Activated CD8-positive, alpha-beta memory T cell treated with anti-CD3 and anti-CD28 coated beads, Interleukin-2, amount 10 ng/mL, durations not matched to agents 7 days and 5 days (primary cell): ENCODE data around the gene VIPR2. TPM values are rescaled to one million over a fixed set of nuclear protein-coding genes. Genes with fewer than 3 reads are reported as not detected.

Experiments
- ATAC-seq: fragments of 150-1000 bp; cut with Tn5 transposase; one replicate; pipeline ENCODE4 v1.10.0; 2021; ENCODE audit warnings: moderate library complexity
- CTCF ChIA-PET: fragments of 350-600 bp; sonication (Branson Sonifier 250); formaldehyde crosslinking; loops from one replicate; lab custom pipeline; 2021; ENCODE audit warnings: antibody characterized with exemption; lab: Charles Lee
- DNase-seq: peaks from one replicate; pipeline ENCODE4 v3.0.0-alpha.2; 2020
- H3K27ac Mint-ChIP-seq: one replicate; pipeline ENCODE4 v1.8.0; 2021; ENCODE audit warnings: mild to moderate bottlenecking, mixed read lengths
- H3K27me3 Mint-ChIP-seq: one replicate; pipeline ENCODE4 v1.8.0; 2021; ENCODE audit warnings: mixed read lengths
- H3K36me3 Mint-ChIP-seq: one replicate; pipeline ENCODE4 v1.8.0; 2021; ENCODE audit warnings: mild to moderate bottlenecking, mixed read lengths
- H3K4me1 Mint-ChIP-seq: one replicate; pipeline ENCODE4 v1.8.0; 2021; ENCODE audit warnings: mixed read lengths
- H3K4me3 Mint-ChIP-seq: one replicate; pipeline ENCODE4 v1.8.0; 2021; ENCODE audit warnings: mild to moderate bottlenecking, moderate library complexity, mixed read lengths
- H3K9me3 Mint-ChIP-seq: one replicate; pipeline ENCODE4 v1.8.0; 2022; ENCODE audit warnings: low read depth, mixed read lengths
- total RNA-seq, 2 experiments: library from RNA; stranded (reverse); gene quantifications; one replicate each; pipeline ENCODE4 v1.2.3, GENCODE V29; 2021

The VIPR2 gene
- total RNA-seq, 2 experiments from 2014 or later = 0.05 TPM; not detected in 1

DNA sequence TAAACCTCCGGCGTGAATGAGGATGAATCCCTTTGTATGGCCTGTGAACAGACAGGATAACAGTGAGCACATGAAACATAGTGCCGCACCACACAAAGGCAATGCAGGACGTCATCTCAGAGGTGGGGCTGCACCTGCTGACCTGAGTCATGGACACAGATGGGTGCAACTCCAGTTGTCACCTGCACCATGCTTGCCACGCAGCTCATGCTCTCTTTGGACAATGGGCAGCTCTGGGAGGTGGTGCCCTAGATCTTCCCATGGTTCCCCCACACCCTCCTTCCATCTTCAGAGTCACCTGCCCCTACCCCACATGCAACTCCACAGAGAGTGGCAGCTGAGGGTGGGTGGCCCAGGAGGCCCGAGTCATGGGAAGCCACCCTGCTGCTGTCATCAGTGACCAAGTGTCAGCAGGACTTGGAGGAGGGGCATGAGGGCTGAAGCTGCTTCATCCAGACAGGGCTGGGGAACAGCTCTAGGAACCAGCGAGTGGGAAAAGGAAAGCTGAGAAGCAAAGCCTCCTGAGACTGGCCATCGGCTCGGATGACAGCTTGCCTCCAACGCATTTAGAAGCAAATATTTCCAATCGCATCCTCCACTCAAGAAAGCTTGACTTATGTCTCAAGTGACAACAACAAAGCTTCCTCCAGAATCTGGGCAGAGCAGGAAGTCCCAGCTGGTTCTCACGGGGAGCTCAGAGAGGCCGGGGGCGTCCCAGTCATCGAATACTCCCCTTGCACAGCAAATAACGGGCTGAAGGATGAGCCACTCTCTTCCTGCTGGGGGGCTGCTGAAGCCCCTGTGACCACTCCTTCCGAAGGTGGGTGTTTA, 27.1 kb downstream of the VIPR2 start:
- CTCF ChIA-PET = no interaction called here
- ATAC-seq (no peak), DNase-seq (no peak)
- H3K9me3 Mint-ChIP-seq = no peaks in the 10 kb centered on the region
- no peak overlapping the region for H3K27ac Mint-ChIP-seq
- H3K36me3 Mint-ChIP-seq = no peaks in the 10 kb centered on the region
- no peaks in the 10 kb centered on the region for H3K4me1 Mint-ChIP-seq
- no peak overlapping the region for H3K4me3 Mint-ChIP-seq
- H3K27me3 Mint-ChIP-seq = peaks cover 13% of the 10 kb centered on the region

DNA sequence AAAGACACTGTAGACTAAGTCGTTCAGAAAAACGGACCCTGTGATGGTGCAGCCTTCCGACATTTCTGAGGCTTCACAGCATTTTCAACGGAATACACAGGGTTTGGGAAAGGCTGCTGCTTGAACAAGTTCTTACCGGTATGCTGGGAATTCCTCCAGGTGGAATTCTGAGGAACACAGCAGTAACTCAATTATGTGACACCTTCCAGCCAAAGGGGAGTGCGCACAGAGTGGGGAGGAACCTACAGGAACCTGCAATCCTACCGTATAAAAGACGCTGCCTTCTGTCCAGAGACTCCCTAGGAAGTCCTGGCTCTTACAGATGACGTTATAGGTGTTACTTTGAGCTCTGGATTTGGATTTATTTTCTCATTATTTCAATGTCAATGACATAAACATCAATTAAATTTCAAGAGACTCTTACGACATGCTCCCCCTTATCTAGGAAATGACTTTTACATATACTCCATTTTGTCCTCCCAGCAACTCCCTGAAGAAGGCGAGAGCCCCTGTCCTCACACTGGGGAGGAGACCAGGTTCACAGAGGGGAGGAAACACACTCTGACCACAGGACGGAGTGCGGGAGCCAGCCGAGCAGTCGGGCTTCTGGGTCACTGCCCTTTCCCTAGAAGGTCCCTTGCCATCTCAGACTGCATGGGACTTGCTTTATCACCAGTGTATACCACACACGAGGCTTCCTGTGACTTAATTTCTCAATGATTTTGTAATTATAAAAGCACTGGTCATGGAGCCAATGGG, 27.9 kb downstream of the VIPR2 start:
- DNase-seq = no peak
- Mint-ChIP-seq H3K27me3 (peaks cover 17% of the 10 kb centered on the region), H3K27ac (no peak overlapping the region), H3K9me3 (no peaks in the 10 kb centered on the region), H3K4me3 (no peak overlapping the region), H3K36me3 (no peaks in the 10 kb centered on the region), H3K4me1 (no peaks in the 10 kb centered on the region)
- no peak for ATAC-seq
- CTCF ChIA-PET = no interaction called here

DNA sequence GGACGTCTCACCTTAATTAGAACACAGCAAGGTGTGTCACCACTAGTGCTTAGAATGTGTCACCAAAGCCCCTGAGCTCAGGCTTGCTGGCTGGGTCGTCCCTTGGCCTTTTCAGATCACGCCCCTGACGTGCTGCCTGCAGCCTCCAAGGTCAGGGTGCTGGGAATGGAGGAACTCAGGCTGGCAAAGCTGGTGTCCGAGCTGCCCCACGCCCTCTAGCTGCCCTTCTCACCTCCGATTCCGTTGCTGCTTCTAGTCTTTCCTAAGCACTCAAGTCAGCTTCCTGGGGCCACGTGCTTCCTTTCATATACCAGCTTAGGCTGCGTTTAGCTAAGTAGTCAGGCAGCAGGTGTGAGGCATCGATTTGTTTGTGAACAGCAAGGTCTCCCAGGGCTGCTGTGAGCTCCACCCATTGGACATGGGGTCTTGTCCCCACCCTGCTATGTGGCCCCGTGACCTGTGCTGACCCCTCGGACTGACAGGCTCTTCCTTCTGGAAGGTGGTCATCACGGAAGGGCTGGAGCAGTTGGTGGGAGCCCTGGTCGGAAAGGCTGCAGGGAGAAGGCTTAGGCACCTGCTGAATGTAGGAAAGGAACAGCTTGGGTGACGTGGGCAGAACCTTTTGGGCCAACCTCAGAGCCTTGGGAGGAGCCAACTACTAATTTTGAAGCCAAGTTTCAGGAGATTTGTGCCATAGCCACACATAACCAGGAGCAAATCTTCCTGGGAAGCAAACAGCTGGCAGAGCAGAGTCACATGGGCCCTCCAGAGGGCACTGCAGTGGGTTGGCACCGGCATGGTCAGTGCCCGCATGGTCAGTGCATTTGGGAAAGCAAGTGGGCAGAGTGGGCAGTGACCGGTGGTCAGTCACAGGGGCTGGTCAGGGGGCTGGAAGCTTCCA, 28.8 kb downstream of the VIPR2 start:
- Mint-ChIP-seq H3K4me1 (no peaks in the 10 kb centered on the region), H3K27me3 (peaks cover 17% of the 10 kb centered on the region), H3K9me3 (no peaks in the 10 kb centered on the region), H3K4me3 (no peak overlapping the region), H3K27ac (no peak overlapping the region), H3K36me3 (no peaks in the 10 kb centered on the region)
- CTCF ChIA-PET = no interaction called here
- DNase-seq (no peak), ATAC-seq (no peak)

DNA sequence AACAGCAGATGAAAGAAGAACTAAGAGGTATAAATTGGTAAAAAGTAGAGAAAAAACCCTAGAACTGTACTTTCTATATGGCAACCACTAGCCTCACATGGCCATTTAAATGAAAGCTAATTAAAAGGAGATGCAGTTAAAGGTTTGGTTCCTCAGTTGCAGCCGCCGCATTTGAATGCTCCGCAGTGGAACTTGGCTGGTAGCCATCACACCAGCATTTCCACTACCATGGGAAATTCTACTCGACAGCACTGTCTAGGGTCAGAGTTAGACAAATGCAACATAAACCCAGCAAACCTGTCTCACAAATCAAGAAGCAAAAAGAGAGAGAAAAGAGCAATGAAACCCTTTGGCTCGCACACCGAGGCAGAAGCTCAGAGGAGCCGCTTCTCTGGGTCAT, 29.7 kb downstream of the VIPR2 start:
- no peak for ATAC-seq
- H3K27me3 Mint-ChIP-seq = peaks cover 17% of the 10 kb centered on the region
- H3K4me3 Mint-ChIP-seq = no peak overlapping the region
- CTCF ChIA-PET = no interaction called here
- no peak overlapping the region for H3K27ac Mint-ChIP-seq
- no peaks in the 10 kb centered on the region for H3K4me1 Mint-ChIP-seq
- no peak for DNase-seq
- no peaks in the 10 kb centered on the region for H3K36me3 Mint-ChIP-seq
- H3K9me3 Mint-ChIP-seq = no peaks in the 10 kb centered on the region

DNA sequence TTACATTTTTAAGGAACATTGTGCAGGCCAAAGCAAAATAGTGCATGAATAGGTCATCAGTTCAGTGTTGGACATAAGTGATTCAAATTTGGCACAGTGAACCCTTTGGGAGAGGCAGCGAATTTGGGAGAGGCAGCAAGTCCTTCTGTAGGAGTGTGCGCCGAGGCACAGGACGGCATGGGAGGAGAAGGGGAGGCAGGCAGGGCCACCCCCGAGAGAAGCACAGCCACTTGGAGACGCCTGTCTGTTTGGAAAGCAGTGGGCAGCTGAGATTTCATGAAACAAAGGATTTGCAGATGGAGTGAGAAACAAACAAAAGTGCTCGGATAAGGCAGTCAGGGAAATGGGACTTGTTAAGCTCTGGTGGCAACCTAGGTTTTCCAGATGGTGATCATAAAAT, 30.6 kb downstream of the VIPR2 start:
- Mint-ChIP-seq H3K4me3 (no peak overlapping the region), H3K4me1 (no peaks in the 10 kb centered on the region), H3K36me3 (no peaks in the 10 kb centered on the region), H3K27ac (no peak overlapping the region), H3K9me3 (no peaks in the 10 kb centered on the region), H3K27me3 (peaks cover 20% of the 10 kb centered on the region)
- DNase-seq (no peak), ATAC-seq (no peak)
- CTCF ChIA-PET = no interaction called here

DNA sequence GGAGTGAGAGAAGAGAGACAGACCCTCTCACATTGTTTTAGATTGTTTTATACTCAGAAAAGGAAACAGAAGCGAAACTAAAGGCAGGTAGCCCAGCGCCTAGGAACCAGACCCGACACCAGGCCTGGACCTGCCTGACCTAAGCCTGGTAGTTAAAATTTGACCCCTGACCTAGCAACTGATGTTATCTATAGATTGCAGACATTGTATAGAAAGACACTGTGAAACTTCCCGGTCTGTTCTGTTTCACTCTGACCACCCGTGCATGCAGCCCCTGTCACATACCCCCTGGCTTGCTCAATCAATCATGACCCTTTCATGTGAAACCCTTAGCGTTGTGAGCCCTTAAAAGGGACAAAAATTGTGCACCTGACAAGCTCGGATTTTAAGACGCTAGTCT, 31.6 kb downstream of the VIPR2 start:
- H3K9me3 Mint-ChIP-seq = no peaks in the 10 kb centered on the region

DNA sequence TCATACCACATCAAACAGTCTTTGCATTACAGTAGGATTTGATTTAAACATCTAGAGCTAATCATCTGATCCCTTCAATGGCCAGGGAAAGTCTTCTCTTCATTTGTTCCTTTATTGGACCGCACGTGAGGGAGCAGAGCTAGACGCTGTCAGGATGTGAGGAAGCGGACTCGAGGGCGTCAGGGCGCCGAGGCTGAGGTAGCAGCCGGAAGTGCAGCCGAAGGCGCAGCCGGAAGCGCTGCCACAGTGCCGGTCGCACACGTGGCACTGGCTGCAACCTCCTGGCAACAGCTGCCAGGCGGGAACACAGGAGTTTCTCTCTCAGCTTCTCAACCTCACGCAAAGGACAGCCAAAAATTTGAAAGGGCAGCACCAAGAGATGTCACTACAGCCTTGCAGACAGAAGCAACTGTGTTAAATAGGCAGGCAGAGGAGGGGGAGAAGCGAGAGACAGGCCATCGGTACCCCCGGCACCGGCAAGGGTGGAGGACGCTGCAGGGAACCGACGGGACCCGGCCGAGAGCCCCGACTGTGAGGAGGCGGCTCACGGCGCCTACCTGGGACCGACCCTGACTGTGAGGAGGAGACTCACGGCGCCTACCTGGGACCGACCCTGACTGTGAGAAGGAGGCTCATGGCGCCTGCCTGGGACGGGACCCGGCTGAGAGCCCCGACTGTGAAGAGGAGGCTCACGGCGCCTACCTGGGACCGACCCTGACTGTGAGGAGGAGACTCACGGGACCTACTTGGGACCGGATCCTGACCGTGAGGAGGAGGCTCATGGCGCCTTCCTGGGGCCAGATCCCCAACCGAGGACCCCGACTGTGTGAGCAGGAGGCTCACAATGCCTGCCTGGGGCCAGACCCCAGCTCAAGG, 32.3 kb downstream of the VIPR2 start:
- CTCF ChIA-PET = no interaction called here
- Mint-ChIP-seq H3K4me1 (no peaks in the 10 kb centered on the region), H3K36me3 (no peaks in the 10 kb centered on the region), H3K27me3 (peaks cover 23% of the 10 kb centered on the region), H3K9me3 (no peaks in the 10 kb centered on the region), H3K27ac (no peak overlapping the region), H3K4me3 (no peak overlapping the region)
- no peak for ATAC-seq
- DNase-seq = no peak

More for the DNA sequence above, 31.6 kb downstream of the VIPR2 start:
- no peak overlapping the region for H3K27ac Mint-ChIP-seq
- ATAC-seq = no peak
- peaks cover 21% of the 10 kb centered on the region for H3K27me3 Mint-ChIP-seq
- H3K36me3 Mint-ChIP-seq = no peaks in the 10 kb centered on the region
- no peak for DNase-seq
- no peaks in the 10 kb centered on the region for H3K4me1 Mint-ChIP-seq
- H3K4me3 Mint-ChIP-seq = no peak overlapping the region
- CTCF ChIA-PET = no interaction called here

DNA sequence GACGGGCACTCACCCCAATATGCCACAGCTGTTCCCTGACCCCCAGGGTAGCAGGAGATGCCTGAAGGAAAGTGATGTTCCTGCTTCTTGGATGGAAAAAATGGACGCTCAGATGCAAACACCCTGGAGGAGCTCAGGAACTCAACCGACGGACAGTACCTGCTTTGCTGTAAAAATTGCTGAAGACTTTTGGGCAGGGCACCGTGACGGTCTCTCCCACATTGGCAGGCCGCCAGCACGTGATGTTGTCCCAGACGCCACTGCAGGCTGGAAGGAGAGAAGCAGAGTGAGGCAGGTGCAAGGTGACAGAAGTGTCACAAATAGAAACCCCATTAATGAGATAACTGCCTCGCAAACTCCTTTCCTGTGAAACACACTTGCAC, 35.0 kb downstream of the VIPR2 start:
- H3K9me3 Mint-ChIP-seq = no peaks in the 10 kb centered on the region
- DNase-seq = no peak
- ATAC-seq = no peak
- no peak overlapping the region for H3K27ac Mint-ChIP-seq
- no peak overlapping the region for H3K4me3 Mint-ChIP-seq
- CTCF ChIA-PET = no interaction called here
- no peaks in the 10 kb centered on the region for H3K36me3 Mint-ChIP-seq
- H3K27me3 Mint-ChIP-seq = peaks cover 23% of the 10 kb centered on the region
- H3K4me1 Mint-ChIP-seq = no peaks in the 10 kb centered on the region

DNA sequence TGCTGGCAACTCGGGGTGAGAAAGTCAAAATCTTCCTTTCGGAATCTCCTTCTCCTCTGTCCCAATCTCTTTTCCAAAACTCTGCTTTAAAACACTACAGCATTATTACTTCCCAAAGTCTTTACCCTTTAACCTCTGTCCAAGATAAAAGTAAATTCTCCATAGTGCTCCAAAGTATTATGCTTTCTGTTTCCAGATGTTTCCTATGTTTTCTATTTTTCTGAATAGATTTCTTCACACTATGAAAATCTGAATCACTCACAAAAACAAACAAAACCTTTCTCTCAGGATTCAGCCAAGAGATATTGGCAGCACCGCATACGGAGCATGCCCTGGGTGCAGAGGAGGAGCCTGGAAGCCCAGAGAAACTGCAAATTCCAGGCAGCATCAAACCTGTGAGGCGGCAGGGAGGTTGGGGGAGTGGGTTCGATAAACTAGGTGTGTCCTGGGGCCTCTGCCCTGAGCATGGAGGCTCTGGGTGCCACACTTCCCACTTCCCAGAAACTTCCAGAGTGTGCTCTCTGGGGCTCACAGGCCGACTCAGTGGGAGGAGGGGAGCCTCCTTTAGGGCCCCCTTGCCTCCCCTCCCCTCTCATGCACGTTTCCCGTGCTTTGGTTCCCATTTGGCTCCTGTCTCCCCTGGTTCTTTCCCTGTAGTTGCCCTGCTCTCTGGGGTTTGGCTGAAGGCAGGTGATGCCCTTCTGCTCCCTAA, 35.6 kb downstream of the VIPR2 start:
- no peak overlapping the region for H3K27ac Mint-ChIP-seq
- no peak overlapping the region for H3K4me3 Mint-ChIP-seq
- DNase-seq = no peak
- no peaks in the 10 kb centered on the region for H3K9me3 Mint-ChIP-seq
- H3K36me3 Mint-ChIP-seq = no peaks in the 10 kb centered on the region
- no peaks in the 10 kb centered on the region for H3K4me1 Mint-ChIP-seq
- ATAC-seq = no peak
- CTCF ChIA-PET = no interaction called here
- H3K27me3 Mint-ChIP-seq = peaks cover 22% of the 10 kb centered on the region

DNA sequence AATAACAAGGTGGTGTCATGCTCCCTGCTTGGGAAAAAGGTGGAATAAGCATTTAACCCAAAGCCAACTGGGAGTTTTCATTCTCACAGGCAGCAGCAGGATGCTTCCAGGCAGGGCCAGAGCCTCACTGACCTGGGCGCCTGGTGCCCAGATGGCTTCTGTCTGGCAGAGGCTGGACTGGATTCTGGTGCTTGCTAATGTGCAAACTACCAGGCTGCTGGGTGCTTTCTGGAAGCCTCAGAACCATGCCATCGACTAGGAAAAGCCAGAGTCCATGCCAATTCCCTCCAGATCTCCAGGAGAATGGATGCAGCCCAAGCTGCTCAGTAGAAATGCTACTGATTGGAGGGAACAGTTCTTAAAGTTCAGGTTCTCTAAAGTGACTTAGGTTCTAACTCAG, 36.2 kb downstream of the VIPR2 start:
- H3K27ac Mint-ChIP-seq = no peak overlapping the region
- no peaks in the 10 kb centered on the region for H3K9me3 Mint-ChIP-seq
- DNase-seq = no peak
- CTCF ChIA-PET = no interaction called here
- H3K4me1 Mint-ChIP-seq = no peaks in the 10 kb centered on the region
- H3K36me3 Mint-ChIP-seq = no peaks in the 10 kb centered on the region
- ATAC-seq = no peak
- H3K27me3 Mint-ChIP-seq = peaks cover 16% of the 10 kb centered on the region
- H3K4me3 Mint-ChIP-seq = no peak overlapping the region

DNA sequence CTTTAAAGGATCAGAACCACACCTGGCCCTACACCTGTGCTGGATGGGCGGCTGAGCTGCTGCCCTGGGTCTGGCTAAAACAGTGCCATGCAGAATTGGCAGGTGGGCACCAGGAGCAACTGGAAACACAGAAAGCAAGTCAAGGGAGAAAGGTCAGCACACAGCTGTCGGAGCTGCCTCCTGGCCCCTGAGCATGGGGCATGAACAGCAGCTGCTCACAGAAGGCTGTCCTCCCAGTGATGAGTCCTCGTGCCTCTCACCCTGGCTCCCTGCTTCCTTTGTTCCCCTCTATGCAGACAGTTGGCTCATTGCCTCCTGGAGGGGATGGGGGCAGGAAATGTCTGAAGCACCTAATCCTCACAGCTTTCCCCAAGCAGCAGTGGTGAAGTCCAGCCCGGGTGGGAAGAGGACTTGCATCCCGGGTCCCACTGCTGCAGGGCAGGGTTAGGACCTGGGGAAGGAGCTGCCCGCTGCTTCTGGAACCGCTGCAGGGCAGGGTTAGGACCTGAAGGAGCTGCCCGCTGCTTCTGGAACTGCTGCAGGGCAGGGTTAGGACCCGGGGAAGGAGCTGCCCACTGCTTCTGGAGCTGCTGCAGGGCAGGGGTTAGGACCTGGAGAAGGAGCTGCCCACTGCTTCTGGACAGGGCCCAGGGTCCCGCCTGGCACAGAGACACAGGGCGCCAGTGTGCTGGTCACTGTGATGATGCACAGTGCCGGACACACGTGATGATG, 37.3 kb downstream of the VIPR2 start:
- Mint-ChIP-seq H3K36me3 (no peaks in the 10 kb centered on the region), H3K4me1 (no peaks in the 10 kb centered on the region), H3K9me3 (no peaks in the 10 kb centered on the region), H3K27me3 (peaks cover 10% of the 10 kb centered on the region), H3K4me3 (no peak overlapping the region), H3K27ac (no peak overlapping the region)
- ATAC-seq = no peak
- CTCF ChIA-PET = no interaction called here
- DNase-seq = no peak
